ENCODE results near the gene MARVELD1. TPM values are rescaled to one million over a fixed set of nuclear protein-coding genes. Genes with fewer than 3 reads are reported as not detected.

MARVELD1 gene
- total RNA-seq, 1 experiment from 2014 or later = 17.6 TPM

DNA sequence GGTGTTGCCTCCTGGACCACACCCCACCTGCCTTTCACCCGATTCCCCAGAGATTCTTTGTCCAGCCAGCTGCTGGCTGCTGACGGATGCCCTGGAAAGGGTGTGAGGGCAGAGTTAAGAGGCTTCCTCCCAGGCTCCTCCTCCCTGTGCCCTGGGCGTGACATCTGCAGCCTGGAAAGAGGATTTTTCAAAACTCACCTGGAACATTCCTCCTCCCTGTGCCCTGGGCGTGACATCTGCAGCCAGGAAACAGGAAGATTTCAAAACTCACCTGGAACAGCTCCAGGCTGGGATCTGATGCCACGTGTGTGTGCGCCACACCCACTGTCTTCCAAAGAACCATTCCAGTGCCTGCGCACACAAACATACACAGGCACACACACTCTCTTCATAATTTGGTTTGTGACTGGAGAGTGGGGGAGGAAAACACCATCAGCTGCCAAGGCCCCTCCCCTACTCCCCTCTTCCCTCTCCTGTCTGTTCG is 5.2 kb downstream of the MARVELD1 start:
- Histone ChIP-seq H3K4me1 (ENCODE audit: insufficient read depth, low read length) (peaks cover 48% of the 10 kb centered on the region), H3K4me2 (ENCODE audit: low read length) (peak overlapping the region; percentile 74), H2AFZ (ENCODE audit: low read length) (no peak overlapping the region), H3K4me3 (ENCODE audit: low read length) (peak overlapping the region; percentile 42; the same call in 1 of the 2 replicates), H3K79me2 (ENCODE audit: low read length) (peaks cover 48% of the 10 kb centered on the region), H3K9me2 (replicated peaks; ENCODE audit: low read length) (no peaks in the 10 kb centered on the region), H3K36me3 (ENCODE audit: low read depth, low read length) (peaks cover 7% of the 10 kb centered on the region; the same call in 1 of the 2 replicates), H3K27me3 (ENCODE audit: low read length) (no peaks in the 10 kb centered on the region), H3K27ac (ENCODE audit: low read length) (peak overlapping the region; percentile 52), H4K20me1 (ENCODE audit: low read length) (no peaks in the 10 kb centered on the region), H3F3A (ENCODE audit: low read length, unreplicated experiment) (no peaks in the 10 kb centered on the region), H3K9ac (ENCODE audit: low read length) (no peak overlapping the region), H3K9me3 (ENCODE audit: low read length) (no peaks in the 10 kb centered on the region)
- TF ChIP-seq EZH2phosphoT487 (IDR thresholded peaks at IDR 0.05; ENCODE audit: borderline replicate concordance, low read length) (no peak), EZH2 (IDR thresholded peaks at IDR 0.05; ENCODE audit: low read length, unreplicated experiment) (no peak)
- TF ChIP-seq, protein P1, sequence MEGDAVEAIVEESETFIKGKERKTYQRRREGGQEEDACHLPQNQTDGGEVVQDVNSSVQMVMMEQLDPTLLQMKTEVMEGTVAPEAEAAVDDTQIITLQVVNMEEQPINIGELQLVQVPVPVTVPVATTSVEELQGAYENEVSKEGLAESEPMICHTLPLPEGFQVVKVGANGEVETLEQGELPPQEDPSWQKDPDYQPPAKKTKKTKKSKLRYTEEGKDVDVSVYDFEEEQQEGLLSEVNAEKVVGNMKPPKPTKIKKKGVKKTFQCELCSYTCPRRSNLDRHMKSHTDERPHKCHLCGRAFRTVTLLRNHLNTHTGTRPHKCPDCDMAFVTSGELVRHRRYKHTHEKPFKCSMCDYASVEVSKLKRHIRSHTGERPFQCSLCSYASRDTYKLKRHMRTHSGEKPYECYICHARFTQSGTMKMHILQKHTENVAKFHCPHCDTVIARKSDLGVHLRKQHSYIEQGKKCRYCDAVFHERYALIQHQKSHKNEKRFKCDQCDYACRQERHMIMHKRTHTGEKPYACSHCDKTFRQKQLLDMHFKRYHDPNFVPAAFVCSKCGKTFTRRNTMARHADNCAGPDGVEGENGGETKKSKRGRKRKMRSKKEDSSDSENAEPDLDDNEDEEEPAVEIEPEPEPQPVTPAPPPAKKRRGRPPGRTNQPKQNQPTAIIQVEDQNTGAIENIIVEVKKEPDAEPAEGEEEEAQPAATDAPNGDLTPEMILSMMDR (conservative IDR thresholded peaks at IDR 0.05; ENCODE audit: low read depth, low read length) = no peak
- intact Hi-C loops (cut with micrococcal nuclease) = no loop called here
- BruUV-seq (replicated peaks) = no TSS peak
- CTCF ChIA-PET = no interaction called here
- peak; percentile 95 for DNase-seq
- ATAC-seq = peak; percentile 52
- POLR2A ChIA-PET (ENCODE audit: unreplicated experiment) = no interaction called here

DNA sequence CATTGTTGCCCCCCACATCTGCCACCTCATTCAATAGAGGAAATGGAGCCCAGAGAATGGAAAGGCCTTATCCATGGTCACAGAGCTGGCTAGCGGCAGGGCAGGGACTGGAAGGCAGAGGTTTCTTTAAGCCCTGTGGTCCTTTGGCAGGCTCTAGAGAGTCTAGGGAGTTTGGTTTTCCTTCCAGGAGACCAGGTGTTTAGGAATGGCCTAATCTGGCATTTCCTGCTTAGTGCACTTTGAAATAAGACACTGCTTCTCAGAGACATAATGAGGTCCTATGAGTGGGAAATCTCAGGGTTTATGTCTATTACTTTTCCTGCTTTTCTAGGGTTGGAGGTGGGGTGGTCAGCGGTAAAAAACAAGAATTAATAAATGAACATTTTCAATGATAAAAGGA is 6.1 kb downstream of the MARVELD1 start:
- Histone ChIP-seq H3K9ac (ENCODE audit: low read length) (no peak overlapping the region), H3K4me2 (ENCODE audit: low read length) (0 out of 2 replicates have a peak overlapping the region, but pooled peaks have one; percentile 74), H3K36me3 (ENCODE audit: low read depth, low read length) (peaks cover 7% of the 10 kb centered on the region; the same call in 1 of the 2 replicates), H4K20me1 (ENCODE audit: low read length) (no peaks in the 10 kb centered on the region), H3K27me3 (ENCODE audit: low read length) (no peaks in the 10 kb centered on the region), H3K27ac (ENCODE audit: low read length) (peak overlapping the region; percentile 37; the same call in 1 of the 2 replicates), H3K9me2 (replicated peaks; ENCODE audit: low read length) (no peaks in the 10 kb centered on the region), H3K79me2 (ENCODE audit: low read length) (peaks cover 40% of the 10 kb centered on the region), H3K4me3 (ENCODE audit: low read length) (no peak overlapping the region), H3K4me1 (ENCODE audit: insufficient read depth, low read length) (peaks cover 48% of the 10 kb centered on the region), H3F3A (ENCODE audit: low read length, unreplicated experiment) (no peaks in the 10 kb centered on the region), H2AFZ (ENCODE audit: low read length) (no peak overlapping the region), H3K9me3 (ENCODE audit: low read length) (no peaks in the 10 kb centered on the region)
- ChIA-PET POLR2A (ENCODE audit: unreplicated experiment) (no interaction called here), CTCF (no interaction called here)
- ATAC-seq (no peak), DNase-seq (no peak)
- TF ChIP-seq EZH2phosphoT487 (IDR thresholded peaks at IDR 0.05; ENCODE audit: borderline replicate concordance, low read length) (no peak), EZH2 (IDR thresholded peaks at IDR 0.05; ENCODE audit: low read length, unreplicated experiment) (no peak)
- TF ChIP-seq, protein P1 (conservative IDR thresholded peaks at IDR 0.05; ENCODE audit: low read depth, low read length) = no peak
- intact Hi-C loops (cut with micrococcal nuclease) = no loop called here
- BruUV-seq (replicated peaks) = no TSS peak

DNA sequence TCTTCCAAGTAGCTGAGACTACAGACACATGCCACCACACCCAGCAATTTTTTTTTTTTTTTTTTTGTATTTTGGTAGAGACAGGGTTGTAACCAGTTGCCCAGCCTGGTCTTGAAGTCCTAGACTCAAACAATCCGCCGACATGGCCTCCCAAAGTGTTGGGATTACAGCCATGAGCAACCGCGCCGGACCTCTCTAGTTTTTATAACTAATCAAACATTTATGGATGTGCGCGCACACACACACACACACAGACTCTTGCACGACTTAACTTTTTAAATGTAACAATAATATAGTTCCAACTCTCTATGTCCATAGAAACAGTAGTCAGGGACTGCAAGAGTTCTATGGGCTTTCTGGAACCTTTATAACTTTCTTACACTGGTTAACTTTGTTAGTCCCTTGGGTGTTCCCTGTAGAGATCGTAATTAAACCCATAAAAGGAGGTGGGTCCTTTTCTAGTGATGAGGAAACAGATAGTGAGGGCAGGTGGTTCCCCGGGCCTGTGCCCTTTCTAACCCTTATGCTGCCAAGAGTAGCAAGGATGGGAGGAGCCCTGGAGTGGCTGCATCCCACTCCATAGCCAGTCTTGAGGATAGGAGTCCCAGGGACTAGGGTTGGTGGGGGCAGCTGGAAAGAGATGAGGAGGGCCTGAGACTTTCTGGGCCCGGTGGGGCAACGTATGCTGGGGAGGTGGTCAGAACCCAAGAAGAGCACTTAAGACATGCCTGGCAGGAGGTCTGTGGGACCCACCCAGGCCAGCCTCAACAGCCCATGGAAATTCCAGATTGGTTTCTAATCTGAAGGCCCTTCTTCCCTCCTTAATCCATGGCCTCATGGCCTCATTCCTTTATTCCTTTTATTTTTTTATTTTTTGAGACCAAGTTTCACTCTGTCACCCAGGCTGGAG is 8.6 kb downstream of the MARVELD1 start:
- Histone ChIP-seq H3K27ac (ENCODE audit: low read length) (no peak overlapping the region), H3K27me3 (ENCODE audit: low read length) (no peaks in the 10 kb centered on the region), H3K4me3 (ENCODE audit: low read length) (no peak overlapping the region), H2AFZ (ENCODE audit: low read length) (no peak overlapping the region), H3K9me2 (replicated peaks; ENCODE audit: low read length) (no peaks in the 10 kb centered on the region), H3F3A (ENCODE audit: low read length, unreplicated experiment) (peaks cover 5% of the 10 kb centered on the region), H3K9me3 (ENCODE audit: low read length) (no peaks in the 10 kb centered on the region), H4K20me1 (ENCODE audit: low read length) (no peaks in the 10 kb centered on the region), H3K36me3 (ENCODE audit: low read depth, low read length) (peaks cover 7% of the 10 kb centered on the region; the same call in 1 of the 2 replicates), H3K4me2 (ENCODE audit: low read length) (no peak overlapping the region), H3K4me1 (ENCODE audit: insufficient read depth, low read length) (peaks cover 36% of the 10 kb centered on the region), H3K79me2 (ENCODE audit: low read length) (peaks cover 15% of the 10 kb centered on the region), H3K9ac (ENCODE audit: low read length) (no peak overlapping the region)
- TF ChIP-seq EZH2 (IDR thresholded peaks at IDR 0.05; ENCODE audit: low read length, unreplicated experiment) = no peak
- TF ChIP-seq, protein P1 (conservative IDR thresholded peaks at IDR 0.05; ENCODE audit: low read depth, low read length) = no peak
- ATAC-seq = no peak
- ChIA-PET POLR2A (ENCODE audit: unreplicated experiment) (no interaction called here), CTCF (no interaction called here)
- DNase-seq = no peak
- no TSS peak for BruUV-seq (replicated peaks)
- intact Hi-C loops (cut with micrococcal nuclease) = no loop called here

Data from PC-3 (cell line).